Measurements from ENCODE around the gene PDE6C. TPM values are rescaled to one million over a fixed set of nuclear protein-coding genes. Genes with fewer than 3 reads are reported as not detected.

The PDE6C gene
- total RNA-seq, 4 donors from 2014 or later: not detected

GRCh38 chr10:93715345-93715744, 103.0 kb downstream of the PDE6C start:
- intact Hi-C loops (cut with DNase I; ENCODE audit: low total_unique reads) (no loop called here), in situ Hi-C loops (cut with MboI; ENCODE audit: low pct_ligation_motif_present in 1 of 4, low pct_unique_long_range_greater_than_20kb in 1 of 4, low sequenced_read_pairs in 3 of 4) (no loop called here)
- Histone ChIP-seq H3K4me1 (no peaks in the 10 kb centered on the region), H3K27ac (no peak overlapping the region), H3K27me3 (no peaks in the 10 kb centered on the region), H3K36me3 (no peaks in the 10 kb centered on the region), H3K9me3 (no peaks in the 10 kb centered on the region), H3K4me3 (no peak overlapping the region)
- TF ChIP-seq POLR2A (IDR thresholded peaks at IDR 0.05) (no peak), POLR2AphosphoS5 (IDR thresholded peaks at IDR 0.05) (no peak)
- WGBS, 2 donors (ENCODE audit: low coverage in 1 of 2): 68 to 81% methylated on average over 5 of the region's 5 CpGs
- DNase-seq: no peak

Other genes starting within 250 kb of the PDE6C start
- 10 to 100 TPM; 18.9 to 57.2 (median 50.2) TPM for gene MYOF, start 130.2 kb upstream of the PDE6C start, total RNA-seq
- gene CEP55, start 115.9 kb upstream of the PDE6C start, total RNA-seq: 10 to 100 TPM in 1 of 4 donors, 1 to 10 TPM in 2, not detected in 1; 1.1 to 13.1 (median 4.3) TPM
- 10 to 100 TPM in 3 of 4 donors, under 1 TPM in 1; 0.75 to 17.1 (median 12.9) TPM for gene FFAR4, start 45.9 kb upstream of the PDE6C start, total RNA-seq
- gene RBP4, start 11.3 kb upstream of the PDE6C start, total RNA-seq: 10 to 100 TPM in 2 of 4 donors, 1 to 10 TPM in 2; 3.4 to 18.0 (median 7.1) TPM
- gene FRA10AC1, start 90.1 kb downstream of the PDE6C start, total RNA-seq: 10 to 100 TPM in 3 of 4 donors, 1 to 10 TPM in 1; 1.9 to 37.4 (median 13.9) TPM
- 1 to 10 TPM in 2 of 4 donors, not detected in 2; 1.1 to 2.4 TPM for gene LGI1, start 145.4 kb downstream of the PDE6C start, total RNA-seq

Measured in transverse colon (tissue), 4 donors.